GM06990 (cell line): ENCODE data around the gene CD109.

Experiments
- DNase-seq: peaks from one replicate; pipeline ENCODE4 v3.0.0-alpha.2; 2011; ENCODE audit not compliant: insufficient read length; ENCODE audit errors: extremely low read depth
- H3K27me3 ChIP-seq: replicated peaks from 2 replicates; pipeline ENCODE4 v1.6.0; 2011; ENCODE audit warnings: low read length; ENCODE audit not compliant: control insufficient read depth, insufficient read depth
- H3K36me3 ChIP-seq: 2 replicates; pipeline ENCODE4 v1.5.1; 2011; ENCODE audit warnings: low read length; ENCODE audit not compliant: control insufficient read depth, insufficient read depth
- H3K4me3 ChIP-seq: replicated peaks from 2 replicates; pipeline ENCODE4 v1.5.1; 2011; ENCODE audit warnings: low read depth, mild to moderate bottlenecking, control low read depth, low read length
- CTCF ChIP-seq: IDR thresholded peaks from 2 replicates; pipeline ENCODE4 v1.5.1; 2011; ENCODE audit warnings: low read length, control low read depth, mild to moderate bottlenecking, inconsistent platforms; ENCODE audit not compliant: insufficient read depth, poor library complexity, severe bottlenecking

Gene CD109

GRCh38 chr6:73811706-73812105, 115.7 kb downstream of the CD109 start:
- no peak for TF ChIP-seq CTCF
- no peak for DNase-seq
- Histone ChIP-seq H3K27me3 (no peaks in the 10 kb centered on the region), H3K36me3 (no peaks in the 10 kb centered on the region), H3K4me3 (no peak overlapping the region)

GRCh38 chr6:73817253-73817652, 121.2 kb downstream of the CD109 start:
- Histone ChIP-seq H3K36me3 (no peaks in the 10 kb centered on the region), H3K27me3 (no peaks in the 10 kb centered on the region), H3K4me3 (no peak overlapping the region)
- no peak for DNase-seq
- TF ChIP-seq CTCF: no peak

- no peaks in the 10 kb centered on the region for H3K36me3 ChIP-seq
- no peak for DNase-seq
- H3K4me3 ChIP-seq: no peak overlapping the region
- no peak for TF ChIP-seq CTCF
- no peaks in the 10 kb centered on the region for H3K27me3 ChIP-seq
Observed at GRCh38 chr6:73823046-73823735, 127.2 kb downstream of the CD109 start.

GRCh38 chr6:73823832-73824231, 127.8 kb downstream of the CD109 start:
- TF ChIP-seq CTCF: no peak
- Histone ChIP-seq H3K4me3 (no peak overlapping the region), H3K27me3 (no peaks in the 10 kb centered on the region), H3K36me3 (no peaks in the 10 kb centered on the region)
- DNase-seq: no peak

- Histone ChIP-seq H3K27me3 (no peaks in the 10 kb centered on the region), H3K36me3 (no peaks in the 10 kb centered on the region), H3K4me3 (no peak overlapping the region)
- TF ChIP-seq CTCF: no peak
- no peak for DNase-seq
Observed at GRCh38 chr6:73826571-73826970, 130.6 kb downstream of the CD109 start.

- no peaks in the 10 kb centered on the region for H3K36me3 ChIP-seq
- no peak for TF ChIP-seq CTCF
- H3K27me3 ChIP-seq: no peaks in the 10 kb centered on the region
- no peak for DNase-seq
- no peak overlapping the region for H3K4me3 ChIP-seq
Observed at GRCh38 chr6:73830119-73830518, 134.1 kb downstream of the CD109 start.
